ENCODE measurements around the gene SCLY. TPM values are rescaled to one million over a fixed set of nuclear protein-coding genes. Genes with fewer than 3 reads are reported as not detected.

Gene SCLY
- total and polyA plus RNA-seq, 2 of the 13 experiments (the other 11 are each of a cell fraction or from before 2014, with no cell fraction given): 27.9 to 38.6 TPM

- peak; percentile 41; the same call in 1 of the 2 replicates for TF ChIP-seq ZNF503 (CRISPR knock-in tag; IDR thresholded peaks at IDR 0.05)
- peak; percentile 65 for TF ChIP-seq HCFC1 (IDR thresholded peaks at IDR 0.05; ENCODE audit: low read depth, low read length)
- no peak for TF ChIP-seq TRAFD1 (CRISPR knock-in tag; IDR thresholded peaks at IDR 0.05; ENCODE audit: borderline replicate concordance)
- TF ChIP-seq ZNF207 (IDR thresholded peaks at IDR 0.05; ENCODE audit: borderline replicate concordance): no peak
- TF ChIP-seq ARID5B (CRISPR knock-in tag; IDR thresholded peaks at IDR 0.05): no peak; the same call in 1 of the 2 replicates
- TF ChIP-seq FOXC1 (CRISPR knock-in tag; IDR thresholded peaks at IDR 0.05; ENCODE audit: borderline replicate concordance): peak; percentile 10; the same call in 1 of the 2 replicates
- TF ChIP-seq MXD1 (CRISPR knock-in tag; IDR thresholded peaks at IDR 0.05): peak; percentile 88
- 0 out of 2 replicates have a peak, but pooled peaks have one; percentile 13 for TF ChIP-seq ARID3A (IDR thresholded peaks at IDR 0.05; ENCODE audit: low read depth, low read length)
- no peak; the same call in 1 of the 2 replicates for TF ChIP-seq MIER2 (CRISPR knock-in tag; IDR thresholded peaks at IDR 0.05)
- TF ChIP-seq ZNF672 (CRISPR knock-in tag; IDR thresholded peaks at IDR 0.05): no peak
- peak; percentile 78; the same call in 1 of the 2 replicates for TF ChIP-seq ZNF552 (CRISPR knock-in tag; IDR thresholded peaks at IDR 0.05; ENCODE audit: borderline replicate concordance)
- TF ChIP-seq RFXAP (CRISPR knock-in tag; IDR thresholded peaks at IDR 0.05; ENCODE audit: borderline replicate concordance): peak; percentile 89; the same call in 1 of the 2 replicates
- peak; percentile 95 for TF ChIP-seq ZNF558 (CRISPR knock-in tag; IDR thresholded peaks at IDR 0.05; ENCODE audit: borderline replicate concordance)
- peak; percentile 64; the same call in 1 of the 2 replicates for TF ChIP-seq PITX1 (CRISPR knock-in tag; IDR thresholded peaks at IDR 0.05)
- TF ChIP-seq DMTF1 (CRISPR knock-in tag; IDR thresholded peaks at IDR 0.05): no peak
- TF ChIP-seq SRY (CRISPR knock-in tag; IDR thresholded peaks at IDR 0.05): peak; percentile 61
Measured at GRCh38 chr2:238060542-238061314, at the start of gene SCLY (continued).
